Testis (tissue), 2 donors: ENCODE measurements around the gene FOXN1.

Experiments
- POLR2A ChIP-seq: fragments of 450-650 bp; IDR thresholded peaks from one replicate; pipeline ENCODE4 v1.6.1; 2017; ENCODE audit warnings: antibody characterized with exemption, mild to moderate bottlenecking, moderate library complexity
- TF ChIP-seq, protein P1 (sequence below), 3 experiments: fragments of 450-650 bp in 2 of 3; fragments of 200-600 bp in 1 of 3; sonication (generic) in 1 of 3; IDR thresholded peaks; one replicate each; pipeline ENCODE4 v1.5.1; 2016 to 2019; ENCODE audit warnings: antibody characterized with exemption in 3 of 3, mild to moderate bottlenecking in 2 of 3, moderate library complexity in 1 of 3

- TF ChIP-seq, protein P1, sequence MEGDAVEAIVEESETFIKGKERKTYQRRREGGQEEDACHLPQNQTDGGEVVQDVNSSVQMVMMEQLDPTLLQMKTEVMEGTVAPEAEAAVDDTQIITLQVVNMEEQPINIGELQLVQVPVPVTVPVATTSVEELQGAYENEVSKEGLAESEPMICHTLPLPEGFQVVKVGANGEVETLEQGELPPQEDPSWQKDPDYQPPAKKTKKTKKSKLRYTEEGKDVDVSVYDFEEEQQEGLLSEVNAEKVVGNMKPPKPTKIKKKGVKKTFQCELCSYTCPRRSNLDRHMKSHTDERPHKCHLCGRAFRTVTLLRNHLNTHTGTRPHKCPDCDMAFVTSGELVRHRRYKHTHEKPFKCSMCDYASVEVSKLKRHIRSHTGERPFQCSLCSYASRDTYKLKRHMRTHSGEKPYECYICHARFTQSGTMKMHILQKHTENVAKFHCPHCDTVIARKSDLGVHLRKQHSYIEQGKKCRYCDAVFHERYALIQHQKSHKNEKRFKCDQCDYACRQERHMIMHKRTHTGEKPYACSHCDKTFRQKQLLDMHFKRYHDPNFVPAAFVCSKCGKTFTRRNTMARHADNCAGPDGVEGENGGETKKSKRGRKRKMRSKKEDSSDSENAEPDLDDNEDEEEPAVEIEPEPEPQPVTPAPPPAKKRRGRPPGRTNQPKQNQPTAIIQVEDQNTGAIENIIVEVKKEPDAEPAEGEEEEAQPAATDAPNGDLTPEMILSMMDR (IDR thresholded peaks at IDR 0.05) = no peak
- no peak for TF ChIP-seq POLR2A
These were observed 21.1 kb upstream of the FOXN1 start for GRCh38 chr17:28485049-28485448.
